Measurements from ENCODE around the gene PIEZO1.

Gene PIEZO1

DNA sequence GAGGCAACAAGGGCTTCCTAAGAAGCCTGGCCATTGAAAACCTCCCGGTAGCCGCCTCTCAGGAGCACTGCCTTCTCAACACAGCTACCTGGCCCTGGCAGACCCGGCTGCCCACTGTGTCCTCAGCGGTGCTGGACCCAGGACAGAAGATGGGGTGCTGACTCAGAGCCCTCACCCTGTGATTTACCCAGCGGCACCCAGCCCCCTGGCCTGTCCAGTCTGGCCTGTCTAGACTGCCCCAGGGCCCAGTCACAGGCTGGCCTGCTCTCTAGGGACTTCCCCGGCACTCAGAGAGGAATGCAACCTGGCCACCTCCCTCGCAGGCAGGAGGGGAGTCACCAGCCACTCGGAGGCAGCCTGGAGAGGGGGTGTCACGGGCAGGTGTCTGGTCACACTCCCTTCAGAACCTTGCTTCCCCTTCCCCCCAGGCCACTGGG is 20.1 kb downstream of the PIEZO1 start:
- DNase-seq: no peak

DNA sequence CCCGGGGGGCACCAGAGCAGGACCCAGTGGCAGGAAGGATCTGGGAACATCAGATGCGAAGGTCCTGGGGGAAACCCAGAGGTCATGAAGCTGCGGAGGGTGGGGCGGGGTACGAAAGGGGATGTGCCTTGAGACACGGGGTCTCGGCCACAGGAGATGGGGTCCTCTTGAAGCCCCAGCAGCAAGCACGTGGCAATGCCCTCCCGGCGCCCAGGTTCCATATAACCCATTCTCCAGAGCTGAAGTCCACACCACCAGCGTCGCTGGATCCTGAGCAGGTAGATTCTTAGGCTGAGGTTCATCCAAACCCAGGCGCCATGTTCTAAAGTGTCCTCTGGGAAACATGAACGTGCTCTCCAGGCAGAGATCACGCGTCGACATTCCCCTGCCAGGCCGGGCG is 20.9 kb downstream of the PIEZO1 start:
- DNase-seq: no peak

DNA sequence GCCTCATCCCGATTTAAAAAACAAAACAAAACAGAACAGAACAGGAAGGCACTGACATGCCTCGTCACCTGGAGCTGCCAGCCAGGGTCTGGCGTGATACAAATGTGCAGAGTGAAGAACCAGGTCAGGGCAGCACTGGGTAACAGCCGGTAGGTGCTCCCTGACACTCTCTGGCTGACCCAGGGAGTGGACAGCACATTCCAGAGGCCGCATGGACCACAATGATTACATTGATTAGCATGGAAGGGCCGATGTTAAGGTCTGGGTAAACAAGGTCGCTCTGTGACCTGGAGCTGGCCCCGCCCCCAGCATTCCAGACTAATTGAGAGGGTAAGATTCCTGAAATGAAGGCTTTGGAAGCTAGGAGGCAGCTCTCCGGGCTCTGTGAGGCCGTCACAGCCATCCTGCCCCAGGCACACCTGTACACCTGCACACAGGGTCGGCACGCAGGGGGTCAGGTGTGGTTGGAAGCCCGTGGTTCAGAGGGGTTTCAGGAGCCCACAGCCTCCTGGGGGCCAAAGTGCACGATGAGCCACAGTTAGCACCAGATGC is 21.4 kb downstream of the PIEZO1 start:
- no peak for DNase-seq

DNA sequence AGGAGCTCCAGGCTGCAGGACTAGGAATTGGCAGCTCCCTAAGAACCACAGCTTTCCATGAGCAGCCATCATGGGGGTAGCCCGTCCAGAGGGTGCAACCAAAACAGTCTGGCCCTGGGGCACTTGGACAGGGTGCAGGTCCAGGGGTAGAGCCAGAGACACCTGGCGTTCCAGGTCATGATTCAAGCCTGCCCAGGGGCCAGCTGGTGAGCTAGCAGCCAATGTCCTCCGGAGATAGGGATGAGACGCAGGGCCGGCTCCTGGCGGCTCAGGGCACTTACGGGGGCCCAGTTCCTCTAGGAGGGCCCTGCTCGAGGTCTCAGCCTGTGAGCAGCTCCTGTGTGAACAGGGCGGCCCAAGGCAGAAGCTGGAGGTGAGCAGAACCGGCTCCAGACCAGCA is 22.1 kb downstream of the PIEZO1 start:
- no peak for DNase-seq

DNA sequence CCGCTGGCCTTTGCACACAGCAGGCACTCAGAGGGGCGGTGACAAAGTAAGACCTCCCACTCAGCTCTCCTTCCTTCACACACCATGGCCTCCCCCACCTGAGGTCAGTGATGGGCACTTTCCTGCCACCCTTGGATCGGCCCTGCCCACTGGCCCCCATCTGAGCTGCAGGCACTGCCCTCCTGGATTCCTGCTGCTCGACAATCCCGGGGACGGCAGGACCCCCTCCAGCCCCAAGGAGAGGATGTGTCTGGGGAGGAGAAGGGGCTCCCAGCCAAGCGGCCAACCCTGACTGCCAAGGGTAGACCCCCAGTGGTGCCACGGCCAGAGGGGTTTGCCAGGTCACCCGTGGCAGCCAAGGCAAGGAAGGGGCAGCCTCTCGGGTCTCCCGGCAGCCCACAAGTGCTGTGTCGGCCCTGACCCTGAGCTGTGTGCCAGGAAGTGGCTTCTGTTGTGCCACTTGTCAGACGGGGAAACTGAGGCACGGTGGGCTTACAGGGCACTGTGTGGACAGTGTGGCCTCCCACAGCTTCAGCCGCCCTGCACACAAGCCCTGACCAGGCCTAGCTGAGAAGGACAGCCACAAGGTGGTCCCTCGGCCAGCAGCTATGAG is 22.7 kb downstream of the PIEZO1 start:
- no peak for DNase-seq

DNA sequence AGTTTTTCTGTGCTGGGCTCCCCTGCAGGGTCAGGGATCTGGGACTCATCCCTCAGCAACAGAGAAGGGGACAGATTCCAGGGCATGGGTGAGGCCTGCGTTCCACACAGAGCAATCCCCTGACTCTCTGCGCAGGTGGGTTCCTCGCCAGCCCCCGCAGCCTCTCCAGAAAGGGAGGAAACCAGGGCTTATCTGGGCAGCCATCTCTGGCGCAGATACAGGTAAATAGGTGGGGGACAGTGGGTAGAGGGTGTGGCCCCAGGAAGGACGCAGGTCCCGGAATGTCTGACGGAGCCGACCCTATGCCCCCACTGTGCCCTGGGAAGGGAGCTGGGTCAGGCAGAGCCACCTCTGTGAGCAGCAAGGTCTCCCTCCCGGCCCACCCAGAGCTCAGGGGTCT is 23.2 kb downstream of the PIEZO1 start:
- DNase-seq: no peak

DNA sequence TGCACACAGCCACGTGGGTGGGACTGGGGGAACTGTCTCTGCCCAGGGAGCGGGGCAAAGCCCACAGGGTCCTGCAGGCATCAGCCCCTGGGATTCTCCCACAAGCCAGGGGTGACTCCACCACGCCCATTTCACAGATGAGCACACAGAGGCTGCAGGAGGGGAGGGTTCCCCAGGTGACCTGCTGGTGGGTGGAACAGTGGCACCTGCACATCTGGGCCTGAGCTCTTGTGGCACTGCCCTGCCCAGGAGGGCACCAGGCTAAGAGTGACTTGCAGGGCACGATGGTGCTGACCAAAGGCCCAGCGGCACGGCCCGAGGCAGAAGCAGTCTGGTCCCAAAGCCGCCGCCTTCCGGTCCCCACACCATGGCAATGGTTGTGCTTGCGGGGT is 23.9 kb downstream of the PIEZO1 start:
- no peak for DNase-seq

DNA sequence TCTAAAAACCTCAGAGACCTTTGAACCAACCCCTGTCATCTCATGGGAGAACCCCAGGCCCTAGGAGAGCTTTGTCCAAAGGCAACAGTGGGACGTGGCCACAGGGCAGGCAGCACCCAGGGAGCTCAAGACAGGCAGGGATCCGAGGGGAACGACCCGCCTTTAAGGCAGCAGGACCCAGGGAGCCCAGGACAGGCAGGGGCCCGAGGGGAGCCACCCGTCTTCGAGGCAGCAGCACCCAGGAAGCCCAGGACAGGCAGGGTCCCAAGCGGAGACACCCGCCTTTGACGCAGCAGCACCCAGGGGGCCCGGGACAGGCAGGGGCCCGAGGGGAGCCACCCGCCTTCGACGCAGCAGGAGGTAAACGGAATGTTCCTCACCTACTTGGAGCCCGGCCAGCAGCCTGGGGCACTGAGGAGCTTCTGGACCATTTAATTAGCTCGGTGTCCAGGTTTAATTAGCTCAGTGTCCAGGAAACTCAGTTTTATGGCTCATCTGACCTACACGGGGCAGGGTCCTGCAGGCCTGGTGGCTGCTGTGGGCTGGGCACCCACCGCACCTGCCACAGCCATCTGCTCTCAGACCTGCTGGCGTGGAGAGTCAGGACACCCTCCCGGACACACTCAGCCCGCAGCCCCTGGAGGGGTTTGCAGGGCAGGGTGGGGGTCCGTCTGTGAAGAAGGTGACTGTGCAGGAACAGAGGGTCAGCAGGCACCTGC is 24.4 kb downstream of the PIEZO1 start:
- no peak for DNase-seq

DNA sequence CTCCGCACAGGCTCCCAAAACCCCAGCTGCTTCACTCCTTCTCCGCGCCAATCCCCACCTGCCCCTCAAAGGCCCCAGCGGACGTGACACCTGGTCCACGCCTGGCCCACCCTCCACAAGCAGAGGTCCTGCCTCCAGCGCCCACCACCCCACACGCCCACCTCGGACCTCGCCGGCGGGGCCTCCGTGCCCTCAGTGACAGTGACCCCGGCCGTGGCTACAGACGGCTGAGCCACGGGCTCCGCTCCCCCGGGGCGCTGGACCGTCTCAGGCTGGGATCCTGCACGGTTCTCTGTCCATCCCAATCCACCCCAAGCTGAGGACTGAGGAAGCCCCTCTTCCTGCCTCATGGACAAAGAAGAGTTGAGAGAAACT is 25.1 kb downstream of the PIEZO1 start:
- no peak for DNase-seq

DNA sequence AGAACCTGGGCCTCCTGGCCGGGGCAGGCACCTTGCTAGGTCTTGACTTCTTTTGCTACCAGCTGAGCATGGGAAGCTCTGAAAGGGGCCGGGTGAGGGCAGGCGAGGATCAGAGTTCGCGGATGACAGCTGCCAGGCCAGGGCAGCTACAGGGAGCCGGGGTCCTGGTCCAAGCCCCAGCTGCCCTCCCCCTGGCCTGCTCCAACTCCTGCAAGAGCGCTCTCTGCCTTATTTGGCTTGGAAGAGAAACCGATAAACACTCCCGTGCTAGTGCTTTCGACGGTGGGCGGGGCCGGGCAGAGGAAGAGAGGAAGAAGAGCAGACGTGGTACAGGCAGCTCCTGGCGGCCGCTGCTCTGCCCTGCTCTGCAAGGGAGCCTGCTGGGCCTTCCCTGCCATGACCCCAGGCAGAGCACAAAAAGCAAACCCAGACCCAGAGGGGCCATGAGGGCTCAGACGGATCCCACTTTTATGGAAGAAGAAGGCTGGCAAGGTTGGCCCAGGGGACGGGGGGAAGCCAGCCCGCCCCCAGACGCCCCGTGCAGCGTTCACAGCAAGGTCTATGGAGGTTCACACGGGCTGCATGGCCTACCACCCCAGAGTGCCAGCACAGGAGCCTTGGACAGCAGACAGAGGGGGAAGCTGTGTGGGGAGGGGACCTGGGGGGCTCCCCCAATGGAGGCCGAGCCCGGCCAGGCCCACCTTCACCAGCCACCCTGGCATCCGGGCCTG is 25.6 kb downstream of the PIEZO1 start:
- no peak for DNase-seq

DNA sequence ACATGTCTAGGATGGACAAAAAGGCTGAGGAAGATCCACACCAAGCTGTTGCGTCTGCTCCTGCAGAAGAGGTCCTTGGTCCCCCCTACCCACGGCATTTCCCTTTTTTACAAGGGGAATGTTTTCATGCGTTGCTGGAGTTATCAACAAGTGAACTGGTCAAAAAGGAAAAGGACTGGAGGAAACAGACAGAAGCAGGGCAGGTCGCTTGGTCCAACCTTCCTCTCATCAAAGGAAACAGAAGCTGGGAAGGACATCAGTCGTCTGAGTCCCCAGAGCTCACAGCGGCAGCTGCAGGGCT is 26.1 kb downstream of the PIEZO1 start:
- no peak for DNase-seq

DNA sequence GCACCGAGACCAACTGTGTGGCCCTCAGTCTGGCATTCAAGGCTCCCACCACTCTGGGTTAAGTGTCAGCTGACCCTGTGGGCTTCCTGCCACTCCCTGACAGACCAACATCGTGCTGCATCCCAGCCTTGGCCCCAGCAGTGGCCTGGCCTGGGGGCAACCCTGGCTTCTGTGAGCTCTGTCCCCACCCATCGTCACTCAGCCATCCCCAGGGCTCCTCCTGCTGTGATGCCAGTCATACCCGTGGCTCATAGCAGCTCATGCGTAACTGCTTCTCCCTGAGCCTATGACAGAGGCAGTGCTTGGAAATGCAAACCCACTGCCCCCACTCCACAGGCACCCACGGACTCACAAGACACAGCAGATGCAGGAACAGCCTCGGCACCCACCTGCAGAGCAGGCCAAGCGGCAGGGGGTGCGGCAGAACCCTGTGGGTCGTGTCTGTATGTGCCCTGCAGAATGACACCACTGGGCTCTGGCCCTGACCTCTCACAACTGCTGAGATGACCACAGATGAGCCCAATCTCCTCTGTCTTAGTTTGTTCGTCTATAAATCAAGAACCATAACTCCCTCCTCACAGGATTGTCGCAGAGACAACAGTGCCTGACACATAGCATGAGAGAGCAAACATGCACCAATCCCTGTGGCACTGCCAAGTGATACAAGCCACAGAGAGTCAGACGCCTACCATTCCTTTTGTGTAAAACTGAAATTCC is 26.6 kb downstream of the PIEZO1 start:
- no peak for DNase-seq

DNA sequence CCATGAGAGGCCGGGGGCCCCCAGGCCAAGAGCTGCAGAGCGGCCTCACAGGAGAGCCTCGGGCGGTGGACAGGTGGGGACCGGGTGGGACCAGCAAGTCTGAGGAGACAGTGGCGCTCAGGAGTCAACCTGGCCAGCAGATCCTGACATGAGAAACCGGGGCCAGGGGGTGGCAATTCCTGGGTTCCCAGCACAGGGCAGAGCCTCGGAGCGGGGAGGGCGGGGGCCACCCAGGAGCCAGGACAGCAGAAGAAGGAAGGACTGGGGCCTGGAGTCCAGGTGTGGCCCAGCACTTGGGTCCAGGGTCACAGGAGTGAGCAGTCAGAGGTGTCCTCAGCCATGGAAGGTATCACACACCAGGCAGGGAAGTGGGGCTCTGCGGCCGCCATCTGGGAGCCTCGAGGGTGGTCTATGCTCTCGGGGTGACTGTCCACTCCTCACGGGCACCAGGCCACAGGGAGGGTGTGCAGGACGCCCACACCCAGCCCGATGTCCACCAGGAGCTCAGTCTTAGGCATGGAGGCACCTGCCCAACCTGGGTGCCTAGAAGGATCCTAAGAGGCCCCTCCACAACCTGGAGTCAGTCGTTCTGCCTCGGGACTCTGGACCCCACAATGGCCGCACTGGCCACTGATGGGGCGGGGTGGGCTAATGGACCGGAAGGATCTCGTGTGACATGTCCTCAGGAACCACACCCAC is 29.1 kb downstream of the PIEZO1 start:
- DNase-seq: no peak

DNA sequence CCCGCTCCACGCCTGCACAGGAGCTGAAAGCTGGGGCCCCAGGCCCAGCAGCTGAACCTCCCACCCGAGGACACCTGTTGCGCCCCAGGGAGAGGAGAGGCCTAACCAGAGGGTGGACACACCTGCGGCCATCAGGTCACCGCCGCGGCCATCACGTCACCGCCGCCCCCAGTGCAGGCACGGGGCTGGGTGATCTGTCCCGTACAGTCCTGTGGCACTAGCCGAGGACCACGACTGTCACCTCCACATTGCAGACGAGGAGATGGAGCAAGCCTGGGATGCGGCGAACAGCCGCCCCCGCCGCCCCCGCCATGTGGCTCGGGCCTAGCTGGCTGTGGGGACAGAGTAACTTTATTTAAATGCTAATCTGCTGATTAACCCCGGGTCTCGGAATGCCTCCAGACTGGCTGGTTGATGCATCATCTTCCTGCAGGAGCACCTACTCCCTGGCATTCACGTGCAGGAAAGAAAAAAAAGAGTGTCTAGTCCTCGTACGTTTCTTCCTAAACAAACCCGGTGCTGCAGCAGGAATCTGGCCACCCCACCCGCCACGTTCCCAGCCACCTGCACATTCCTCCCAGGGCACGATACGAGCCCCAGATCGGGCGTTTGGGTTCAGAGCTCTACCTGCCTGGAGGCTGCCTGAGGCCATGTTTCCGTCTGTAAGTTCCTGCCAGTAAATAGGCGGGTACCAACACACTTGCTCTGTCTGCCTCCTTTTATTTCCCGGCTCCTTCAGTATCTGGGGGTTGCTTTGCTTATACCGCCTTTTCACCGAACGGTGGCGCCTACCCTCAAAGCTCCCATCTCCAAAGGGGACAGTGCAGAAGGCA is 29.9 kb downstream of the PIEZO1 start:
- no peak for DNase-seq

DNA sequence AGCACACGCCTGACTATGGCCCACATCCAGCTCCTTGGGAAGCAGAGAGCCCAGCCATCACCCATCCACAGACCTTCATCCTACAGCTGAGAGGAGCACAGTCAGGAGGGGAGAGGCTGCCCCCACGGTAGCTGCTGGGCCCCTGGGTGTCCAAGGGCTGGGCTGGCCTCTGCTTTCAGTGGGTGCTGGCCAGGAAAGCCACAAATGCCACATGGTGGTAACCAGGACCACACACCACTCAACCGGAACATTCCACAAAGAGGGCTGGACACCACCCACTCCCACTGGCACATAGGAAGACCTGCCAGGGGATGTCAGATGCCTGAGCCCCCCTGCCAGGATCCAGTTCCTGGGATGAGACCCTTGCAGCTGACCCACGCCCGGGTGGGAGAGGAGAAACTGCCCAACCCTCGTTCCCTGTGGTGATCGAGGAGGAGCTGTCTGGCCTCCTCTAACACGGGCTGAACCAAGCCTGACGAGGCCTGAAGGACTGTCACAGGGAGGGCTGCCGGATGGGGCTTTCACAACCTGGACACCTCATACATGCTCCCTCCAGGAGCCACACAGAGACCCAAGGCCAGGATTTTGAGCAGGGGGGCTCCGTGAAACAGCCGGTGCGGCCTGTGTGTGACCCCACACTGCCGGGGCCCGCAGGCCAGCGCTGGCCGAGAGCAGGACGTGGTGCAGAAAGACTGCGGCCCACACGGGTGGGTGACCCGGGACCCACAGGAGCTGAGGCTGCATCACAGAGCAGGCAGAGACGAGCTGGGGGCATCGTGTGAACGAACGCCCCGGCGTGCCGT is 30.7 kb downstream of the PIEZO1 start:
- no peak for DNase-seq

DNA sequence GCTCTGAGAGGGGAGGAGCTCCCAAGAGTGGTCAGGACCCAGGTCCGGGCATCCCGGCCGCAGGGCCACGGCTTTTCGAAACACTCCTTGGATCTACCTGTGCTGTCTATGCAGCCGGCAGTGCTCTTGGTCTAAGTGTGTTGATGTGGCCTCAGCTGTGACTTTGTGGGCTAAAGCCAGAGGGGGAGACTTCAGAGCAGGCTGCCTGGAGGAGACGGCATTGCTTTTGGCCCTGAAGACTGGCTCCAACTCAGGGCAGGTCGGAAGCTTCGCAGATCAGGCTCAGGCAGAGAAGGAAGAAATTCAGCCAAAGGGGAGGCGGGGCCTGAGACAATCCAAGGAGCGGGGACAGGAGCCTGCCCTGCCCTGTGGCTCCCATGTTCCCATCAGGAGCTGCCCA is 31.4 kb downstream of the PIEZO1 start:
- DNase-seq: no peak

DNA sequence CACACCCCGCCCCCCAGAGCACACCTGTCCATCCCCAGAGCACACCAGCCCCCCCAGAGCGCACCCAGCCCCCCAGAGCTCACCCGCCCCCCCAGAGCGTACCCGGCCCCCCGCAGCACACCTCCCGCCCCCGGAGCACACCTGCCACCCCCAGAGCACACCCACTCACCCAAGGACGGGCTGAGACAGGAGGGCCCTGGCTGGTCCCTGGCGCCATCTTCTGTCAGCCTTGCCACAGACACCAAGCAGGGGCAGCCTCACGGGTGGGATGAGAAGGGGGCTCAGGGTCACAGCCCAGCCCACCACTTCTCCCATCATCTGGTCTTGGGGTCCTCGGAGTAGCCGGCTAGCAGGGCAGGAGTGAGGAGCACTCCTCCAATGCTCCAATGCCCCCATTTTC is 31.8 kb downstream of the PIEZO1 start:
- DNase-seq: no peak

DNA sequence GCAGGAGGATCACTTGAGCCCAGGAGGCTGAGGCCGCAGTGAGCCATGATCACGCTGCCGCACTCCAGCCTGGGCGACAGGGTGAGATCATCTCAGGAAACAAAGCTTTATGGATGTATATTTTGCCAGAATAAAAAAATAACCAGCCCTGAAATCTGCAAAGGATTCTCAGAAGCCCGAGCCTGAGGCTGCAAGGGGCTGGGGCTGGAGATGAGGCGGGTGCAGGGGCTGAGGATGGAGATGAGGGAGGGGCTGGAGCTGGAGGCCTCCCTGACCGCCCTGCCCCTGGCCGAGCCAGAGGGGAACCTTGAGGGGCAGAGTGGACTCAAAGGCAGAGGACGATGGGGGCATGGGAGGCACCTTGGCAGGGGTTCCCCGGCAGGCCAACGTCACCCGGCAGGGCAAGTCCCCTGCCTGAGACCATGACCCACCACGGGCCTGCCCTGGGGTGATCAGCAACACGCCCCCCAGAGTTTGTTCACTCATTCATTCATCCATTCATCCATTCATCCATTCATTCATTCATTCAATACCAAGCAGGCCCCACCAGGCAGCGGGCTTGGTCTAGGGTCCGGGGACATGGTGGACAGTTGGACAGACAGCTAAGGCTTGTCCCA is 32.5 kb downstream of the PIEZO1 start:
- DNase-seq: no peak

DNA sequence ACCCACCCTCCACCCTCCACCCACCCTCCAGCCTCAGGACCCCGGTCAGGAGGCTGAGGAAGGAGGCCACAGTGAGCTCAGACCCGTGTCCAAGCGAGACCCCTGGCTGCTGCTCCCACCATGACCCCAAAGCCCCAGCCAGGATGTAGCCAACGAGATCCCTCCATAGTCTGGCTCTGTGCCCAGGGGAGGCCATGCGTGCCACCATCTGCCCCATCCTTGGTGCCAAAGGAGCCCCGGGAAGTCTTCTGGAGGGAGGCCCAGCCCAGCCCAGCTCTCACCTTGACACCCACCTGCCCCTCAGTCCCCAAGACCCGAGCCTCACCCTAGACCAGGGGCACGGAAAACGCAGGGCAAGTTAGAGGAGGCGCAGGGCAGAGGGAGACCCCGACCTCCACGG is 34.2 kb downstream of the PIEZO1 start:
- DNase-seq: no peak

DNA sequence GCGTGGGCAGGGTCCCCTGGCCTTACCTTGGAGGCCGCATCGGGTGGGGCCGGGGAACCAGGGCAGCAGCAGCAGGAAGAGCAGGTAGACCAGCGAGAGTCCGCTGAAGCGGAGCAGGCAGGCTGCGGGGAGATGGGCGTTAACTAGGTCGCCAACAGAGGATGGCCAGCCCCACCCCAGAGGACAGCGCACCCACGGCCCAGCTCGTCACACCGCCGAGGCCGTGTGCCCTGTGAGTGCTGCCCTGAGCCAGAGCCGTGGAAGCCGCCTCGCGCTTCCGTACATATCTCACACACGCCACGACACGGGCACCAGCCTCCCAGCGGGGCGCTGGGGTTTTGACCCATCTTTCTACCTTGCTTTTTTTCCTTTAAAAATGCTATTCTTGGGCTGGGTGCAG is 35.7 kb downstream of the PIEZO1 start:
- DNase-seq: no peak

DNA sequence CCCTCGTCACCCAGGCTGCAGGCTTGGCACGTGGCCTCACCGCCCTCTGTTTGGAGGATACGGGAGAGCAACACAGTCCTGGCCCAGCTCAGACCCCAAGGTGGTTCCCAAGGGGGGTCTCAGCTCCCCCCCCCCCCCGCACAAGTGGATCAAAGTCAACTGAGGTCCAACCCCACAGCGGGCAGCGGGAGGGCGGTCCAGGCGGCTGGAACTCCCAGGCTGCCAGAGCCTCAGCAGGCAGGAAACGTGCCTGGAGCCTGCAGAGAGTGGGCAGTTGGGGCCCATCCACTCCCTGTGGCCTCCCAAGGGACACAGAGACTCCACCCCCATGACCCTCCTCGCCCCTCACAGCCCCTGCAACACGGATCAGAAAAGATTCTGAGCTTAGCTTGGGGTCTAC is 36.7 kb downstream of the PIEZO1 start:
- DNase-seq: no peak
